Measurements from ENCODE around the gene KCNH8.
"Not testable (repeated sequence)": the region's sequence is repeated elsewhere in the genome, so short reads cannot be mapped to it uniquely, and the experiment has no call there.

KCNH8 gene

DNA sequence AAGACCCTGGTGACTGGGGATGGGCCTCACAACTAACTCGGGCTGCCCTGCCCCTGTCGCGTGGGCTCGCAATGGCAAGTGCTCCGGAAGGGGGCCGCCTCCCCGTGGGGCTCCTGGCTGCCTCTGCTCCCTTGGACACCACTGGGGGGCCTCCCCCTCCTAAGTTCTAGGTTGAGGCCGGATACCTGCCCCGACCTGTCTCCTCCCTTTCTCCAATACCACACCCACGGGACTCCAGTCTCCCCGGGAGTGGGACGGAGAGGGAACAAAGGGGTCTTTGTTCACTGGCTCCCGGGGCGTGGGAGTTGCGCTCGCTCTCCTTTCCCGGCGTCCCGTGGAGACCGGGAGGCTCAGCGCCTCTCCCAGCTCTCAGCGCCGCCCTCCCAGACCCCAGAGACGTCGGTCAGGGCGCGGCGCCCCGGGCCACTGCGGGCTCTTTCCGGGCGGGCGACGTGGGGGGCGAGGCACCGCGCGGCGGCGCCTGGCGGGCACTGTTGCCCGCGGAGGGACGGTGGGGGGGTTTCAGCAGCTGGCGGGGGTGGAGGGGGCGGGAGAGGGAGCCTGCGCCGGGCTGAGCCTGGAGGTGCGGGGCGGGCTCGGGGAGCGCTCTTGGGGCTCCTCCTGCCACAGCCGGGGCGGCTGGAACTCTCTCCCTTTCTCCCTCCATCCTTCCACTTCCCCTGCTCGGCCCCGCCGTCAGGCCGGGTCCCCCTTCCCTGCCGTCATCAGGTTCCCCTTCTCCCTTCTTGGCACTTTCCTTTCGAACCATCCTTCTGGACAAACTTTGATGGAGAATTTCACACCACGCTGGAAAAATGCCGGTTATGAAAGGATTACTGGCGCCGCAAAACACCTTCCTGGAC lies at the start of gene KCNH8:
TSS of gene KCNH8 (plus strand) at position 606 of the 863 bp plus-strand sequence. CDS start at position 816, 210 bp downstream.
- H3K4me1 ChIP-seq (ENCODE audit: insufficient read depth, poor library complexity, severe bottlenecking), result no peaks in the 10 kb centered on the region
- peak within 1 kb of the TSS; percentile 31 for H3K4me3 ChIP-seq (ENCODE audit: severe bottlenecking)
- peaks cover 22% of the 10 kb centered on the region for H3K27me3 ChIP-seq (ENCODE audit: insufficient read depth, poor library complexity, severe bottlenecking)
- H3K9me3 ChIP-seq (ENCODE audit: severe bottlenecking), result no peaks in the 10 kb centered on the region
- TF ChIP-seq, protein P1, sequence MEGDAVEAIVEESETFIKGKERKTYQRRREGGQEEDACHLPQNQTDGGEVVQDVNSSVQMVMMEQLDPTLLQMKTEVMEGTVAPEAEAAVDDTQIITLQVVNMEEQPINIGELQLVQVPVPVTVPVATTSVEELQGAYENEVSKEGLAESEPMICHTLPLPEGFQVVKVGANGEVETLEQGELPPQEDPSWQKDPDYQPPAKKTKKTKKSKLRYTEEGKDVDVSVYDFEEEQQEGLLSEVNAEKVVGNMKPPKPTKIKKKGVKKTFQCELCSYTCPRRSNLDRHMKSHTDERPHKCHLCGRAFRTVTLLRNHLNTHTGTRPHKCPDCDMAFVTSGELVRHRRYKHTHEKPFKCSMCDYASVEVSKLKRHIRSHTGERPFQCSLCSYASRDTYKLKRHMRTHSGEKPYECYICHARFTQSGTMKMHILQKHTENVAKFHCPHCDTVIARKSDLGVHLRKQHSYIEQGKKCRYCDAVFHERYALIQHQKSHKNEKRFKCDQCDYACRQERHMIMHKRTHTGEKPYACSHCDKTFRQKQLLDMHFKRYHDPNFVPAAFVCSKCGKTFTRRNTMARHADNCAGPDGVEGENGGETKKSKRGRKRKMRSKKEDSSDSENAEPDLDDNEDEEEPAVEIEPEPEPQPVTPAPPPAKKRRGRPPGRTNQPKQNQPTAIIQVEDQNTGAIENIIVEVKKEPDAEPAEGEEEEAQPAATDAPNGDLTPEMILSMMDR (IDR thresholded peaks at IDR 0.05; ENCODE audit: poor library complexity, severe bottlenecking), result no peak
- ATAC-seq (ENCODE audit: low read depth) (no peak; the same call in 2 of the 3 replicates), DNase-seq (ENCODE audit: low spot score) (no peak)
- no peaks in the 10 kb centered on the region for H3K36me3 ChIP-seq (ENCODE audit: low read depth)
- H3K27ac ChIP-seq (ENCODE audit: poor library complexity, severe bottlenecking), result no peak within 1 kb of the TSS

DNA sequence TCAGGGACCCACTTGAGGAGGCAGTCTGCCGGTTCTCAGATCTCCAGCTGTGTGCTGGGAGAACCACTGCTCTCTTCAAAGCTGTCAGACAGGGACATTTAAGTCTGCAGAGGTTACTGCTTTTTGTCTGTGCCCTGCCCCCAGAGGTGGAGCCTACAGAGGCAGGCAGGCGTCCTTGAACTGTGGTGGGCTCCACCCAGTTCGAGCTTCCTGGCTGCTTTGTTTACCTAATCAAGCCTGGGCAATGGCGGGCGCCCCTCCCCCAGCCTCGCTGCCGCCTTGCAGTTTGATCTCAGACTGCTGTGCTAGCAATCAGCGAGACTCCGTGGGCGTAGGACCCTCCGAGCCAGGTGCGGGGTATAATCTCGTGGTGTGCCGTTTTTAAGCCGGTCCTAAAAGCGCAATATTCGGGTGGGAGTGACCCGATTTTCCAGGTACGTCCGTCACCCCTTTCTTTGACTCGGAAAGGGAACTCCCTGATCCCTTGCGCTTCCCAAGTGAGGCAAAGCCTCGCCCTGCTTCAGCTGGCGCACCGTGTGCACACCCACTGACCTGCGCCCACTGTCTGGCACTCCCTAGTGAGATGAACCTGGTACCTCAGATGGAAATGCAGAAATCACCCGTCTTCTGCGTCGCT lies 45.5 kb upstream of the KCNH8 start:
- not testable (repeated sequence) for H3K36me3 ChIP-seq (ENCODE audit: low read depth); DNase-seq (ENCODE audit: low spot score); H3K9me3 ChIP-seq (ENCODE audit: severe bottlenecking); ATAC-seq (ENCODE audit: low read depth); H3K4me1 ChIP-seq (ENCODE audit: insufficient read depth, poor library complexity, severe bottlenecking); H3K27me3 ChIP-seq (ENCODE audit: insufficient read depth, poor library complexity, severe bottlenecking); H3K27ac ChIP-seq (ENCODE audit: poor library complexity, severe bottlenecking)
- peak overlapping the region; percentile 18 for H3K4me3 ChIP-seq (ENCODE audit: severe bottlenecking)

DNA sequence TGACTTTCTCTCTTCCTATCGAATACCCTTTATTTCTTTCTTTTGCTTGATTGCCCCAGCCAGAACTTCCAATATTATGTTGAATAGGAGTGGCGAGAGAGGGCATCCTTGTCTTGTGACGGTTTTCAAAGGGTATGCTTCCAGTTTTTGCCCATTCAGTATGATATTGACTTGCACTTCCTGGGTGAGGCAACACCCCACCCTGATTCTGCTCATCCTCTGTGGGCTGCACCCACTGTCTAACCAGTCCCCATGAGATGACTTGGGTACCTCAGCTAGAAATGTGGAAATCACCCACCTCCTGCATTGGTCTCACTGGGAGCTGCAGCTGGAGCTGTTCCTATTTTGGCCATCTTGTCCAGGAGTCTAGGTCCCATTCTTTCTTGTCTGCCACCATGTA lies 44.8 kb upstream of the KCNH8 start:
- H3K9me3 ChIP-seq (ENCODE audit: severe bottlenecking), result no peaks in the 10 kb centered on the region
- H3K4me3 ChIP-seq (ENCODE audit: severe bottlenecking), result no peak overlapping the region
- no peak for DNase-seq (ENCODE audit: low spot score)
- H3K4me1 ChIP-seq (ENCODE audit: insufficient read depth, poor library complexity, severe bottlenecking), result no peaks in the 10 kb centered on the region
- no peak overlapping the region for H3K27ac ChIP-seq (ENCODE audit: poor library complexity, severe bottlenecking)
- TF ChIP-seq, protein P1 (IDR thresholded peaks at IDR 0.05; ENCODE audit: poor library complexity, severe bottlenecking), result no peak
- no peak for ATAC-seq (ENCODE audit: low read depth)
- no peaks in the 10 kb centered on the region for H3K36me3 ChIP-seq (ENCODE audit: low read depth)
- H3K27me3 ChIP-seq (ENCODE audit: insufficient read depth, poor library complexity, severe bottlenecking), result no peaks in the 10 kb centered on the region

DNA sequence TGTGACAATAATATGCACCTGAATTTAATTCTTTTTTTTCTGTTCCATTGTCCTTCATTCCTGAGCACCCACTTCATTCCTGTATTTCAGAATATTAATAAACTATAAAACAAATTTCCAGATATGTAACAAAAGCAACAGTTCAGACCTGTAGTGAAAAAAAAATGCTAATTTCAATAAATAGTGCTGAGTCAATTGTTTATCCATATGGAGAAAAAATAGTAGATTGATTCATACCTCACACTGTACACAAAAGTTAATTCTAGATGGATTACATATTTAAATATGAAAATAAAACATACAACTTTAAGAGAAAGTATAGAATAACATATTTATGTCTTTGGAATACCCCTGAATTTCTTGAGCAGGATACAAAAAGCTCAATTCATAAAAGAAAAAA lies 43.9 kb upstream of the KCNH8 start:
- Histone ChIP-seq H3K27ac (ENCODE audit: poor library complexity, severe bottlenecking) (no peak overlapping the region), H3K27me3 (ENCODE audit: insufficient read depth, poor library complexity, severe bottlenecking) (no peaks in the 10 kb centered on the region), H3K9me3 (ENCODE audit: severe bottlenecking) (no peaks in the 10 kb centered on the region), H3K36me3 (ENCODE audit: low read depth) (no peaks in the 10 kb centered on the region), H3K4me3 (ENCODE audit: severe bottlenecking) (no peak overlapping the region), H3K4me1 (ENCODE audit: insufficient read depth, poor library complexity, severe bottlenecking) (no peaks in the 10 kb centered on the region)
- ATAC-seq (ENCODE audit: low read depth), result no peak
- TF ChIP-seq, protein P1 (IDR thresholded peaks at IDR 0.05; ENCODE audit: poor library complexity, severe bottlenecking), result no peak
- DNase-seq (ENCODE audit: low spot score), result no peak

DNA sequence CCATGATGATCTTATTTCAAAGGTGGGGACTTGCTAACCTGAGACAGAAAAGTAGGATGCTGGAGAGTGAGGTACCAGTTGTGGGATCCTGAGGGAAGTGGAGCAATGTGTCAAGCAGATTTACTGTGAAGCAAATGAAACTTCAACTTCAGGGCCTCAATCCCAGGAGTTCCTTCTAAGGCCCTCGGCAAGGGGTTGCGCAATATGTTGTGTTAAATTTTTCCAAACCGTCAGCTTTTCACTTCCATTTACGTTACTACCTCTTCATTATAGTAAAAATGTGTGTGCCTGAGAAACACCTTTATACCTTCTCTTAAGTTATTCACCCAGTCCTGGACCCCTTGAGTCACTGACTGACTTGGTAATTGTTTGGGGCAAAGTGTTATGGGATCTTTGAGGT lies 42.5 kb upstream of the KCNH8 start:
- H3K4me3 ChIP-seq (ENCODE audit: severe bottlenecking), result no peak overlapping the region
- no peak for DNase-seq (ENCODE audit: low spot score)

More for the DNA sequence above, 42.5 kb upstream of the KCNH8 start:
- Histone ChIP-seq H3K9me3 (ENCODE audit: severe bottlenecking) (no peaks in the 10 kb centered on the region), H3K4me1 (ENCODE audit: insufficient read depth, poor library complexity, severe bottlenecking) (no peaks in the 10 kb centered on the region), H3K27ac (ENCODE audit: poor library complexity, severe bottlenecking) (no peak overlapping the region), H3K36me3 (ENCODE audit: low read depth) (no peaks in the 10 kb centered on the region), H3K27me3 (ENCODE audit: insufficient read depth, poor library complexity, severe bottlenecking) (no peaks in the 10 kb centered on the region)
- TF ChIP-seq, protein P1 (IDR thresholded peaks at IDR 0.05; ENCODE audit: poor library complexity, severe bottlenecking), result no peak
- ATAC-seq (ENCODE audit: low read depth), result no peak
